GM12874 (cell line): ENCODE measurements around the gene PRCP.

ENCODE experiments used
- CTCF ChIP-seq: IDR thresholded peaks from 2 replicates; pipeline ENCODE4 v1.5.1; 2011; ENCODE audit warnings: low read depth, mild to moderate bottlenecking, control low read depth, low read length, moderate library complexity; ENCODE audit not compliant: insufficient read depth

Gene PRCP

DNA sequence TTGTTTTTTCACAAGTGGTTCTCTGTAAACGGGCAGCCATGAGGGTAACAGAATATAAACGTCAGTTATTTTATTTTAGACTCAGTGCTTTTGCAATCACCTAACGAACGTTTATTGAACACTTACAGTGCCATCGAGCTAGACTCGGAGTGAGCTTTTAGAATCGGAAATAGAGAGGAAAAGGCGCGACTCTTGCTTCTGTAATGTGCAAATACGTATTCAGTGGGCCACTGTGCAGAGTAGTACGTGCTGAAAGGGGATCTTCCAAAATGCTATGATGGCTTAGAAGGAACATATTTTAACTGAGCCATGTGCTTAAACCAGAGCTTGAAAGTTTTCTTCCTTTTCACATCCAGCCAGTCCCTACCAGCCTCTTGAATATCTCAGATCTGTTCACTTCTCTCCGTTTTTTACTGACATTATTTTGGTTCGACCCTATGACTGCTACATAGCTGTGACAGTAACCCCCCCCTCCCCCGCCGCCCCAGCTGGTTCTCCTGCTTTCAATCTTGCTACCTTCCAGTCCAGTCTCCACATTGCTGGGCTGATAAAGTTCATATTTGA, 1.8 kb upstream of the PRCP start:
- no peak for TF ChIP-seq CTCF

DNA sequence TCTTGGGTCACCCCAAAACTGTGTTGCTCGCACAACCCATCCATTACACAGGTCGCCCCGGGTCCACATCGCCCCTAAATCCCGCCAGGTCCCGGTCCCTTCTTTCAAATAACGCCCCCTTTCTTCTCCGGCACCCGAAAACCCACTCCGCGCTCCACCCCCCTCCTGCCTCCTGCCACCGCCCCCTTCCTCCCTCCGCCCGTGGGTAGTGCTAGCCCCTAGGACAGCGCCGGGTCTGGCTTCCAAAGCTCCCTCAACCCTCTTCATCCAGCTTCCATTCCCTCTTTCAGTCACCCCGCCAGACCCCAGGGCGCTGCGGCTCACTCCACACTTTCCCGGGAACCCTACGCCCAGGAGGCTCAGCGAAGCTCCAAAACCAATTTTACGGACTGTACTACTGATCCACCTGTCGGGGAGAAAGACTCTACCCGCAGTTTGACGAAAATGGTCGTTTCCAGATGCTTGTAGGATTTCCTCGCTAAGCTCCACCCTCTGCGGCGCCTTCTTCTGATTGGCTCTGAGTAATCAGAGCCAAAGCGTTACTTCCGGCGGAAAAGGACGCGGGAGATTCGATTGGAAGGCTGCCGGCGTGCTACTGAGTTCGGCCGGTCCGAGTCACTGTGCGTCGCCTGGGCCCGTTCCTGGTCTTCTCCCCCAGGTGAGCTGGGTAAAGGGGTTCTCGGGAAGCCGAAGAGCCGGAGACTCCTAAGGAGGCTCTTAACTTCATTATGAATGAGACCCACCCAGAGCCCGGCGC, 1.1 kb upstream of the PRCP start, which contains the start of gene DDIAS:
DDIAS (plus strand) TSS at position 572 of the 757 bp plus-strand sequence. CDS start 13,003 bp downstream, outside the sequence.
- no peak for TF ChIP-seq CTCF

- no peak for TF ChIP-seq CTCF
Observed at GRCh38 chr11:82899957-82900276, 313 bp downstream of the PRCP start.

DNA sequence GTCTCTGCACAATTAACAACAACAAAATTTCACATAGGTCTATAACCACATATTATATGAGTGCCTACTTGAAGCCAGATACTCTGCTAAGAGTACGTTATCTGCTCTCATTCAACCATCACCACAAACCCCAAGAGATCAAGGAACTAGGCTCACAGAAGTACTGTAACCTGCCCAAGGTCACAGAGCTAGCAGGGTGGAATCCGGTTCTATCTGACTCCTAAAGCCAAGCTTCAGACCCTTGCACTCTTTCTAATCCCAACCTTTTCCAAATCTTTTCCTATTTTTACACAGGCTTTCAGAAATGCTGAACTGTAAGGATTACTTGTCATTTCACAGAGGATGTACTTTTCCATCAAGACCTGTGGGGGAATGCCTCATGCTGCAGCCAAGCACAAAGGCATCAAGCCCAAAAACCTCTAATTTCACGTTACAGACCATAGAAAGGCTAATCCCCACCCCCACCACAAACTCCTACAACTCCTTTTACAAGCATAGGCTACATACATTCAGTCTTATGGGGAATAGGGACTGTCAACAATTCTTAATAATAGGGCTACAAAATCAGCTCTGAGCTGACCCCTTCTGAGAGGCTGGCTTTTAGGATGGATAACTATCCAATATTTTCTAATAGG, 927 bp downstream of the PRCP start:
- no peak for TF ChIP-seq CTCF

GRCh38 chr11:82898241-82898640, 2.0 kb downstream of the PRCP start:
- no peak for TF ChIP-seq CTCF

GRCh38 chr11:82896183-82896582, 4.0 kb downstream of the PRCP start:
- TF ChIP-seq CTCF = no peak

- TF ChIP-seq CTCF = no peak
Observed at GRCh38 chr11:82895437-82896091, 4.7 kb downstream of the PRCP start.
